Measurements from ENCODE around the gene SLC35A3.

The SLC35A3 gene

GRCh38 chr1:100077531-100077930, 107.7 kb downstream of the SLC35A3 start:
- peak overlapping the region; percentile 68 for H3K27ac ChIP-seq
- no peak for TF ChIP-seq CTCF (conservative IDR thresholded peaks at IDR 0.05)

GRCh38 chr1:100080331-100080730, 110.5 kb downstream of the SLC35A3 start:
- TF ChIP-seq CTCF (conservative IDR thresholded peaks at IDR 0.05): no peak
- peak overlapping the region; percentile 13; the same call in 1 of the 2 replicates for H3K27ac ChIP-seq

All from VCaP (cell line).